Tibial nerve (tissue), 4 donors: ENCODE data around the gene YY2.

ENCODE experiments used
- EP300 ChIP-seq, 2 donors: sonication (generic); formaldehyde crosslinking; IDR thresholded peaks; one replicate each; pipeline ENCODE4 v1.6.1; 2017; ENCODE audit warnings: antibody characterized with exemption in 2 of 2, mild to moderate bottlenecking in 1 of 2
- POLR2A ChIP-seq, 2 donors: fragments of 450-650 bp; IDR thresholded peaks; one replicate each; pipeline ENCODE4 v1.6.1; 2017; ENCODE audit warnings: antibody characterized with exemption in 2 of 2, mild to moderate bottlenecking in 2 of 2, moderate library complexity in 2 of 2
- TF ChIP-seq, protein P1 (sequence below), 5 experiments: fragments of 200-600 bp in 3 of 5; fragments of 450-650 bp in 2 of 5; sonication (generic) in 3 of 5; IDR thresholded peaks; one replicate each; pipeline ENCODE4 v1.5.1; 2016 to 2019; ENCODE audit warnings: antibody characterized with exemption in 5 of 5, mild to moderate bottlenecking in 3 of 5, moderate library complexity in 2 of 5

DNA sequence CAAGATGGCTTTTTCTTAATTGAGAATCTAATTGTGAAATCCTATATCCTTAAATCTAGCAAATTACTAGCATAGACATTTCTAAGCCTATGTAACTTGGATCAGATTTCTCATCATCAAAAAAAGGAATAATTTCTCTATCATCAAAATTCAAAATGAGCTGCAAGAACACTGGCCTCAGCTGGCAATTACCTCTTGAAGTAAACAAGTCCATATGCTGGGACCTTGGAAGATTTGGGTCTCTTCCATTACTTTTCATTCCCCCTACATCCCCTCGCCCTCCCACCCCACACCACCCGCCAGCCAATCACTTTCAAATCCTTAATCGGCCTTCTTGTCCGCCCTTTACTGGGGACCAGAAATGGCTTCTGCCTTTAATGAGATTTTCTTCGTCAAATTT, 39.7 kb upstream of the YY2 start:
- TF ChIP-seq, protein P1, sequence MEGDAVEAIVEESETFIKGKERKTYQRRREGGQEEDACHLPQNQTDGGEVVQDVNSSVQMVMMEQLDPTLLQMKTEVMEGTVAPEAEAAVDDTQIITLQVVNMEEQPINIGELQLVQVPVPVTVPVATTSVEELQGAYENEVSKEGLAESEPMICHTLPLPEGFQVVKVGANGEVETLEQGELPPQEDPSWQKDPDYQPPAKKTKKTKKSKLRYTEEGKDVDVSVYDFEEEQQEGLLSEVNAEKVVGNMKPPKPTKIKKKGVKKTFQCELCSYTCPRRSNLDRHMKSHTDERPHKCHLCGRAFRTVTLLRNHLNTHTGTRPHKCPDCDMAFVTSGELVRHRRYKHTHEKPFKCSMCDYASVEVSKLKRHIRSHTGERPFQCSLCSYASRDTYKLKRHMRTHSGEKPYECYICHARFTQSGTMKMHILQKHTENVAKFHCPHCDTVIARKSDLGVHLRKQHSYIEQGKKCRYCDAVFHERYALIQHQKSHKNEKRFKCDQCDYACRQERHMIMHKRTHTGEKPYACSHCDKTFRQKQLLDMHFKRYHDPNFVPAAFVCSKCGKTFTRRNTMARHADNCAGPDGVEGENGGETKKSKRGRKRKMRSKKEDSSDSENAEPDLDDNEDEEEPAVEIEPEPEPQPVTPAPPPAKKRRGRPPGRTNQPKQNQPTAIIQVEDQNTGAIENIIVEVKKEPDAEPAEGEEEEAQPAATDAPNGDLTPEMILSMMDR (IDR thresholded peaks at IDR 0.05) = no peak
- TF ChIP-seq POLR2A (IDR thresholded peaks at IDR 0.05) (no peak), EP300 (IDR thresholded peaks at IDR 0.05) (no peak)
